Calu3 (cell line): ENCODE results near the gene BPI. TPM values are rescaled to one million over a fixed set of nuclear protein-coding genes. Genes with fewer than 3 reads are reported as not detected.
"Not testable (repeated sequence)": the region's sequence is repeated elsewhere in the genome, so short reads cannot be mapped to it uniquely, and the experiment has no call there.

Experiments
- BruUV-seq: library from RNA; stranded (reverse); fragments of 400-500 nt; replicated peaks from 2 replicates; lab custom pipeline; 2021; lab: Mats Ljungman, UMichigan
- CTCF ChIA-PET: fragments of 300-600 bp; sonication (Branson Sonifier 250); formaldehyde crosslinking; loops from one replicate; lab custom pipeline; 2022; ENCODE audit warnings: antibody characterized with exemption; lab: Charles Lee
- DNase-seq: peaks from one replicate; pipeline ENCODE4 v3.0.0; 2022
- H3K27ac Mint-ChIP-seq: one replicate; pipeline ENCODE4 v1.8.0; 2022; ENCODE audit warnings: mixed read lengths; ENCODE audit not compliant: unreplicated experiment
- H3K27me3 Mint-ChIP-seq: one replicate; pipeline ENCODE4 v1.8.0; 2022; ENCODE audit warnings: mixed read lengths; ENCODE audit not compliant: unreplicated experiment
- H3K36me3 Mint-ChIP-seq: one replicate; pipeline ENCODE4 v1.8.0; 2022; ENCODE audit warnings: mild to moderate bottlenecking, moderate library complexity, mixed read lengths; ENCODE audit not compliant: insufficient read depth, unreplicated experiment
- H3K4me1 Mint-ChIP-seq: one replicate; pipeline ENCODE4 v1.8.0; 2022; ENCODE audit warnings: mild to moderate bottlenecking, low read depth, mixed read lengths; ENCODE audit not compliant: unreplicated experiment
- H3K4me3 Mint-ChIP-seq: one replicate; pipeline ENCODE4 v1.8.0; 2022; ENCODE audit warnings: mild to moderate bottlenecking, low read depth, moderate library complexity, mixed read lengths; ENCODE audit not compliant: unreplicated experiment
- H3K9me3 Mint-ChIP-seq: one replicate; pipeline ENCODE4 v1.8.0; 2022; ENCODE audit warnings: low read depth, mixed read lengths; ENCODE audit not compliant: unreplicated experiment
- intact Hi-C: fragments of 100-400 bp; cut with micrococcal nuclease; formaldehyde crosslinking; loops from one replicate; pipeline ENCODE4 v1.10.0; 2022; ENCODE audit not compliant: unreplicated experiment
- total RNA-seq: library from RNA; stranded (reverse); gene quantifications from 2 replicates; pipeline ENCODE4 v1.2.3, GENCODE V29; 2022
- TF ChIP-seq, protein P1 (sequence below): fragments of 200-600 bp; IDR thresholded peaks from one replicate; pipeline ENCODE4 v1.8.0; 2022; ENCODE audit warnings: antibody characterized with exemption; ENCODE audit not compliant: unreplicated experiment

Gene BPI
- total RNA-seq, 1 experiment from 2014 or later = not detected

DNA sequence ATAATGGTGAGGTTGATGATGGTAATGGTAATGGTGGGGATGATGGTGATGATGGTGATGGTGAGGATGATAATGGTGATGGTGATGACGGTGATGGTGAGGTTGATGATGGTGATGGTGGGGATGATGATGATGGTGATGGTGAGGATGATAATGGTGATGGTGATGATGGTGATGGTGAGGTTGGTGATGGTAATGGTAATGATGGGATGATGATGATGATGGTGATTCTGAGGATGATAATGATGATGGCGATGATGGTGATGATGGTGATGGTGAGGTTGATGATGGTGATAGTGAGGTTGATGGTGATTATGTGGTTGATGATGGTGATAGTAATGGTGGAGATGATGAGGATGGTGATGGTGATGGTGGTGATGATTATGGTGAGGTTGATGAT lies 9.7 kb downstream of the BPI start:
- TF ChIP-seq, protein P1, sequence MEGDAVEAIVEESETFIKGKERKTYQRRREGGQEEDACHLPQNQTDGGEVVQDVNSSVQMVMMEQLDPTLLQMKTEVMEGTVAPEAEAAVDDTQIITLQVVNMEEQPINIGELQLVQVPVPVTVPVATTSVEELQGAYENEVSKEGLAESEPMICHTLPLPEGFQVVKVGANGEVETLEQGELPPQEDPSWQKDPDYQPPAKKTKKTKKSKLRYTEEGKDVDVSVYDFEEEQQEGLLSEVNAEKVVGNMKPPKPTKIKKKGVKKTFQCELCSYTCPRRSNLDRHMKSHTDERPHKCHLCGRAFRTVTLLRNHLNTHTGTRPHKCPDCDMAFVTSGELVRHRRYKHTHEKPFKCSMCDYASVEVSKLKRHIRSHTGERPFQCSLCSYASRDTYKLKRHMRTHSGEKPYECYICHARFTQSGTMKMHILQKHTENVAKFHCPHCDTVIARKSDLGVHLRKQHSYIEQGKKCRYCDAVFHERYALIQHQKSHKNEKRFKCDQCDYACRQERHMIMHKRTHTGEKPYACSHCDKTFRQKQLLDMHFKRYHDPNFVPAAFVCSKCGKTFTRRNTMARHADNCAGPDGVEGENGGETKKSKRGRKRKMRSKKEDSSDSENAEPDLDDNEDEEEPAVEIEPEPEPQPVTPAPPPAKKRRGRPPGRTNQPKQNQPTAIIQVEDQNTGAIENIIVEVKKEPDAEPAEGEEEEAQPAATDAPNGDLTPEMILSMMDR = no peak
- no peak for DNase-seq
- H3K27me3 Mint-ChIP-seq = no peaks in the 10 kb centered on the region
- intact Hi-C loops = no loop called here
- H3K9me3 Mint-ChIP-seq = no peaks in the 10 kb centered on the region
- H3K4me1 Mint-ChIP-seq = no peaks in the 10 kb centered on the region
- CTCF ChIA-PET = no interaction called here
- no peak overlapping the region for H3K27ac Mint-ChIP-seq
- BruUV-seq = no TSS peak
- no peak overlapping the region for H3K4me3 Mint-ChIP-seq
- H3K36me3 Mint-ChIP-seq = no peaks in the 10 kb centered on the region

DNA sequence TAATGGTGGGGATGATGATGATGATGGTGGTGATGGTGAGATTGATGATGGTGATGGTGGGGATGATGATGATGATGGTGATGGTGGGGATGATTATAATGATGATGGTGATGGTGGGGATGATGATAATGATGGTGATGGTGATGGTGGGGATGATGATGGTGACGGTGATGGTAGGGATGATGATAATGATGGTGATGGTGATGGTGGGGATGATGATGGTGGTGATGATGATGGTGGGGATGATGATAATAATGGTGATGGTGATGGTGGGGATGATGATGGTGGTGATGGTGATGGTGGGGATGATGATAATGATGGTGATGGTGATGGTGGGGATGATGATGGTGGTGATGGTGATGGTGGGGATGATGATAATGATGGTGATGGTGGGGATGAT lies 10.4 kb downstream of the BPI start:
- CTCF ChIA-PET = not testable (repeated sequence)

DNA sequence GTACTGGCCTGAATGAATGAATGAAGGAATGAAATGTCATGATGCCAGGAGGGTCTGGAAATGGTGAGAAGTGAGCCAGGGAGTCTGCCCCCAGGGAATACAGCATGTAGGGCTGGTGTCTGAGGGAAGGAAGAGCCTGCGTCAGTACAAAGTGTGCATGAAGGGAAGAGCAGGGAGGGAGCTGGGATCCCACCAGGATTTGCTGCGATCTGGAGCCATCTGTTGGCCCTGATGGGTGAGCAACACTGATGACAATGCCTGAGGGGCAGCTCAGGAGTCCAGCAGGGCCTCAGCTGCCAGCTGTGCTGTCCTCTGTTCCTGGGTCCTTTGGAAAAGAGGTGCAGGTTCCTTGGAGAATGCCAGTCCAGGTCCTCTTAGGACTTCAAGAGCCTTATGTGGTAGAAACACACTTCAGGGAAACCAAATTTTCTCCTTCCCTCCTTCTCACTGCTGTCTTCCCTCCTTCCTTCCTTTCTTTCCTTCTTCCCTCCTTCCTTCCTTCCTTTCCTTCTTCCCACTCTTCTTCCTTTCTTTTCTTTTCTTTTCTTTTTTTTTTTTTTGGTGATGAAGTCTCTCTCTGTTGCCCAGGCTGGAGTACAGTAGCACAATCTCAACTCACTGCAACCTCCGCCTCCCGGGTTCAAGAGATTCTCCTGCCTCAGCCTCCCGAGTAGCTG lies 11.5 kb downstream of the BPI start:
- intact Hi-C loops = no loop called here
- Mint-ChIP-seq H3K27ac (no peak overlapping the region), H3K36me3 (no peaks in the 10 kb centered on the region), H3K9me3 (no peaks in the 10 kb centered on the region), H3K4me1 (peaks cover 5% of the 10 kb centered on the region), H3K27me3 (peaks cover 13% of the 10 kb centered on the region), H3K4me3 (no peak overlapping the region)
- CTCF ChIA-PET = interaction anchor here (1.2 to 2.6 kb wide), 3 partner anchors 10 to 242 kb away, joined by 3 to 9 read pairs (median 4); no protein-coding TSS in a partner anchor
- DNase-seq = no peak
- TF ChIP-seq, protein P1 = no peak
- BruUV-seq = no TSS peak

More for the DNA sequence above, 10.4 kb downstream of the BPI start:
- H3K27me3 Mint-ChIP-seq, intact Hi-C loops, H3K36me3 Mint-ChIP-seq, H3K4me3 Mint-ChIP-seq, H3K27ac Mint-ChIP-seq, BruUV-seq, H3K4me1 Mint-ChIP-seq, H3K9me3 Mint-ChIP-seq, DNase-seq: not testable (repeated sequence)

DNA sequence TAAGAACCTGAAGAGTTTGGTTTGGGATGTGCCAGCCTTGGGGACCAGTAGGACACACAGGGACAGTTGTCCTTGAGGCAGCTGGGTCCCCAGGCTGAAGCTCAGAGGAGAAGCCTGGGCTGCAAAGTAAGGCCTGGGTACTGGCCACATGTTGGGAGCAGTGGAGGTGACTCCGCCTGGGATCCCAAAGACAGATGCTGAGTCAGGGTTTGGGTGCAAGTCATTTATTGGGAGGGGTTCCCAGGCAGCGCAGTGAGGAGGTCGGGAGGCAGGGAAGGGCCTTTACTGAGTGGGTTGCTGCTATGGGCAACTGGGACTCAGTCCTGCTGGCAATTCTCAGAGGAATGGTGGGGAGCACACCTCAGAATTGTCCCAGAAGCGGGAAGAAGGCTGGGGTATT lies 12.4 kb downstream of the BPI start:
- Mint-ChIP-seq H3K9me3 (no peaks in the 10 kb centered on the region), H3K4me1 (peaks cover 10% of the 10 kb centered on the region), H3K4me3 (no peak overlapping the region), H3K36me3 (no peaks in the 10 kb centered on the region), H3K27me3 (peaks cover 22% of the 10 kb centered on the region), H3K27ac (no peak overlapping the region)
- BruUV-seq = no TSS peak
- intact Hi-C loops = no loop called here
- TF ChIP-seq, protein P1 = no peak
- CTCF ChIA-PET = interaction anchor here (1.4 to 2.6 kb wide), 2 partner anchors 11 to 243 kb away, joined by 4 to 9 read pairs; no protein-coding TSS in a partner anchor
- no peak for DNase-seq

DNA sequence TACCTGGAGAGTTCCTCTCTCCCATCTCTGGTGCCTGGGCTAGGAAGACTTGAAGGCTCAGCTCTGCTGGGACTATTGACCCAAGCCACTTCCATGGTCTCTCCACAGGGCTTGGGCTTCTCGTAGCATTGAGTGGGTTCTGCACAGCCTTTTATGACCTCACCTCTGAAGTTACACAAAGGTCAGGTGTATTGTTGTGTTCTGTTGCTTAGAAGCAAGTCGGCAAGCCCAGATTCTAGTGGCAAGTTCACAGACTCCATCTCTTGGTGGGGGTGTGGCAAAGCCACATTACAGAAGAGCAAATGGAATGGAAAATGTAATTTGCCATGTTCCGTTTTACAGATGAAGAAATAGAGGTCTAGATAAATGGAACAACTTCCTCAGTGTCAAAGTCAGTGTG lies 13.5 kb downstream of the BPI start:
- Mint-ChIP-seq H3K4me1 (peaks cover 17% of the 10 kb centered on the region), H3K27me3 (peaks cover 31% of the 10 kb centered on the region), H3K27ac (no peak overlapping the region), H3K4me3 (no peak overlapping the region), H3K36me3 (no peaks in the 10 kb centered on the region), H3K9me3 (no peaks in the 10 kb centered on the region)
- BruUV-seq = no TSS peak
- DNase-seq = no peak
- intact Hi-C loops = no loop called here
- TF ChIP-seq, protein P1 = no peak
- CTCF ChIA-PET = interaction anchor here (2.6 kb wide), 1 partner anchor 12 kb away, joined by 9 read pairs; no protein-coding TSS in a partner anchor
